DND-41 (cell line): ENCODE results near the gene PHF21B.

ENCODE experiments used
- ATAC-seq: fragments of 200-7000 bp; cut with Tn5 transposase; 3 replicates; pipeline ENCODE4 v1.9.1; 2021; ENCODE audit warnings: low read depth; ENCODE audit not compliant: insufficient read depth
- DNase-seq: peaks from one replicate; pipeline ENCODE4 v3.0.0-alpha.2; 2020
- H2AFZ ChIP-seq: 2 replicates; pipeline ENCODE4 v1.6.0; 2012; ENCODE audit warnings: low read depth, low read length
- H3K27ac ChIP-seq: 2 replicates; pipeline ENCODE4 v1.5.1; 2012; ENCODE audit warnings: low read length, inconsistent platforms
- H3K27me3 ChIP-seq: fragments of 200-600 bp; sonication (generic); 2 replicates; pipeline ENCODE4 v1.6.0; 2012; ENCODE audit warnings: low read length, mild to moderate bottlenecking, inconsistent platforms; ENCODE audit not compliant: insufficient read depth, poor library complexity
- H3K36me3 ChIP-seq: 2 replicates; pipeline ENCODE4 v1.5.1; 2012; ENCODE audit warnings: low read length, inconsistent platforms; ENCODE audit not compliant: insufficient read depth
- H3K4me1 ChIP-seq: 2 replicates; pipeline ENCODE4 v1.5.1; 2012; ENCODE audit warnings: mild to moderate bottlenecking, low read length; ENCODE audit not compliant: insufficient read depth
- H3K4me2 ChIP-seq: 2 replicates; pipeline ENCODE4 v1.6.0; 2012; ENCODE audit warnings: mild to moderate bottlenecking, moderate library complexity, low read length, inconsistent platforms; ENCODE audit not compliant: insufficient read depth
- H3K4me3 ChIP-seq, 2 experiments: fragments of 200-600 bp in 1 of 2; shearing (Covaris generic) in 1 of 2; 2 replicates each; pipeline ENCODE4 v1.5.1; 2012 to 2016; ENCODE audit warnings: inconsistent platforms in 2 of 2, low read length in 2 of 2, mild to moderate bottlenecking in 2 of 2, low read depth in 1 of 2, moderate library complexity in 1 of 2
- H3K79me2 ChIP-seq: 2 replicates; pipeline ENCODE4 v1.6.0; 2012; ENCODE audit warnings: low read length, inconsistent platforms; ENCODE audit not compliant: insufficient read depth
- H3K9ac ChIP-seq: 2 replicates; pipeline ENCODE4 v1.6.0; 2012; ENCODE audit warnings: low read depth, mild to moderate bottlenecking, inconsistent platforms, low read length, moderate library complexity
- H3K9me3 ChIP-seq: 2 replicates; pipeline ENCODE4 v1.5.1; 2012; ENCODE audit warnings: low read length, moderate library complexity, mild to moderate bottlenecking, inconsistent platforms; ENCODE audit not compliant: insufficient read depth, severe bottlenecking
- H4K20me1 ChIP-seq: 2 replicates; pipeline ENCODE4 v1.6.0; 2012; ENCODE audit warnings: low read length; ENCODE audit not compliant: insufficient read depth
- CTCF ChIP-seq: IDR thresholded peaks from 2 replicates; pipeline ENCODE4 v1.5.1; 2012; ENCODE audit warnings: borderline replicate concordance, low read length, moderate library complexity, mild to moderate bottlenecking; ENCODE audit not compliant: poor library complexity, severe bottlenecking; ENCODE audit errors: extremely low read depth
- EZH2 ChIP-seq: IDR thresholded peaks from 3 replicates; pipeline ENCODE4 v1.6.1; 2012; ENCODE audit warnings: borderline replicate concordance, low read depth, mild to moderate bottlenecking, moderate library complexity, low read length, inconsistent platforms; ENCODE audit not compliant: severe bottlenecking

PHF21B gene

GRCh38 chr22:45051946-45052345 is 42.1 kb upstream of the PHF21B start:
- Histone ChIP-seq H3K9ac (no peak overlapping the region), H3K4me2 (no peak overlapping the region), H3K9me3 (no peaks in the 10 kb centered on the region), H3K79me2 (no peaks in the 10 kb centered on the region), H3K27me3 (peaks cover 8% of the 10 kb centered on the region), H3K27ac (no peak overlapping the region), H2AFZ (no peak overlapping the region), H3K36me3 (no peaks in the 10 kb centered on the region), H3K4me1 (no peaks in the 10 kb centered on the region), H3K4me3 (no peak overlapping the region), H4K20me1 (no peaks in the 10 kb centered on the region)
- no peak for DNase-seq
- no peak for TF ChIP-seq CTCF
- no peak for TF ChIP-seq EZH2
- no peak for ATAC-seq

- H3K9me3 ChIP-seq, result no peaks in the 10 kb centered on the region
- H3K4me1 ChIP-seq, result no peaks in the 10 kb centered on the region
- TF ChIP-seq EZH2 (no peak), CTCF (no peak)
- ATAC-seq, result no peak
- DNase-seq, result no peak
- no peak overlapping the region for H3K4me2 ChIP-seq
- no peaks in the 10 kb centered on the region for H4K20me1 ChIP-seq
- H3K4me3 ChIP-seq, result no peak overlapping the region
- no peaks in the 10 kb centered on the region for H3K36me3 ChIP-seq
- H3K27me3 ChIP-seq, result peaks cover 8% of the 10 kb centered on the region
- no peak overlapping the region for H3K27ac ChIP-seq
- H3K9ac ChIP-seq, result no peak overlapping the region
- H2AFZ ChIP-seq, result no peak overlapping the region
- no peaks in the 10 kb centered on the region for H3K79me2 ChIP-seq
Measured at GRCh38 chr22:45051419-45051818, 41.6 kb upstream of the PHF21B start.

GRCh38 chr22:45047260-45047659 is 37.5 kb upstream of the PHF21B start:
- no peak overlapping the region for H2AFZ ChIP-seq
- H3K4me2 ChIP-seq, result no peak overlapping the region
- no peaks in the 10 kb centered on the region for H3K9me3 ChIP-seq
- no peak overlapping the region for H3K9ac ChIP-seq
- no peak overlapping the region for H3K27ac ChIP-seq
- H3K27me3 ChIP-seq, result peaks cover 12% of the 10 kb centered on the region
- DNase-seq, result no peak
- no peaks in the 10 kb centered on the region for H3K36me3 ChIP-seq
- H3K4me3 ChIP-seq, result no peak overlapping the region
- TF ChIP-seq EZH2, result no peak
- TF ChIP-seq CTCF, result no peak
- no peaks in the 10 kb centered on the region for H3K4me1 ChIP-seq
- no peaks in the 10 kb centered on the region for H4K20me1 ChIP-seq
- no peaks in the 10 kb centered on the region for H3K79me2 ChIP-seq
- ATAC-seq, result no peak

GRCh38 chr22:45045208-45045607 is 35.4 kb upstream of the PHF21B start:
- no peaks in the 10 kb centered on the region for H3K4me1 ChIP-seq
- DNase-seq, result no peak
- H3K9me3 ChIP-seq, result no peaks in the 10 kb centered on the region
- TF ChIP-seq EZH2 (no peak), CTCF (no peak)
- H3K36me3 ChIP-seq, result no peaks in the 10 kb centered on the region
- H2AFZ ChIP-seq, result no peak overlapping the region
- no peak for ATAC-seq
- peaks cover 8% of the 10 kb centered on the region for H3K27me3 ChIP-seq
- H3K4me2 ChIP-seq, result no peak overlapping the region
- H3K79me2 ChIP-seq, result no peaks in the 10 kb centered on the region
- H4K20me1 ChIP-seq, result no peaks in the 10 kb centered on the region
- no peak overlapping the region for H3K4me3 ChIP-seq
- H3K9ac ChIP-seq, result no peak overlapping the region
- H3K27ac ChIP-seq, result no peak overlapping the region
